IPS-20b (cell line): Measurements from ENCODE around the gene TDRD9.

Source experiments
- H3K27ac ChIP-seq: one replicate; pipeline ENCODE4 v1.5.1; 2013; ENCODE audit warnings: low read length
- H3K27me3 ChIP-seq: 2 replicates; pipeline ENCODE4 v1.6.1; 2013; ENCODE audit warnings: mild to moderate bottlenecking, low read length, inconsistent platforms; ENCODE audit not compliant: insufficient read depth
- H3K36me3 ChIP-seq: 2 replicates; pipeline ENCODE4 v1.6.1; 2013; ENCODE audit warnings: low read depth, mild to moderate bottlenecking, inconsistent platforms, low read length, moderate library complexity; ENCODE audit not compliant: insufficient read depth
- H3K4me1 ChIP-seq: 2 replicates; pipeline ENCODE4 v1.6.1; 2013; ENCODE audit warnings: mild to moderate bottlenecking, control low read depth, inconsistent platforms, low read length, moderate library complexity; ENCODE audit not compliant: insufficient read depth
- H3K4me3 ChIP-seq: 2 replicates; pipeline ENCODE4 v1.5.1; 2013; ENCODE audit warnings: mild to moderate bottlenecking, low read length, inconsistent platforms
- H3K9ac ChIP-seq: 2 replicates; pipeline ENCODE4 v1.6.1; 2013; ENCODE audit warnings: low read depth, mild to moderate bottlenecking, inconsistent platforms, low read length, moderate library complexity
- H3K9me3 ChIP-seq: 2 replicates; pipeline ENCODE4 v1.6.1; 2013; ENCODE audit warnings: mild to moderate bottlenecking, low read depth, low read length, inconsistent platforms; ENCODE audit not compliant: insufficient read depth

TDRD9 gene

DNA sequence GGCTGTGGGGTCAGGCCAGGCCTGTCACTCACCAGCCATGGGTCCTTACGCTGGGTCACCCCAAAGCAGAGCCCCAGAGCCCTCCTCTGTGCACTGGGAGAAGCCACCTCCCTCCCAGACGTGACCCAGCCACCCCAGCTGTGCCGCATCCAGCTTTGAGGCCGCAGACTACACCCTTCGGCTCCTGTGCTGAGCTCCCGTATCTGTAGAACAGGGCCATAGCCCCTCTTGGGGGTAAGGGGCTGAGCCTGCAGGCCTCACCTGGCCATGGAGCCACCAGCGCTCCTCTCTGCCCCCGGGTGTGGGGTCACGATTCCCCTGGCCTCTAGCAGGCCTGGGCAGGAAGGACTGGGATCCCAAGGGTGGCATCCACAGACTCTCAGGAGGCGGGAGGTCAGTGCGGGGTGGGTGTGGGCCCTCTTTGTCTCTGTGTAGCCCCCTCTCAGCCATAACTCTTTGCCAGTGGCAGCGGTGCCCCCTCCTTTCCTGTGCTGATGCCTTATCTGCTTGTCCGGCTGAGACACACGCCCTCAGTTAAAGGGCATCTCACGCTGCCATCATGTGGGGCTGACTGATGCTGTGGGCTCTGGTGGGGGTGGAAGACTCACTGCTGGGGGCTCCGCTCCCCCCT is 173.5 kb downstream of the TDRD9 start:
- Histone ChIP-seq H3K4me1 (no peaks in the 10 kb centered on the region), H3K36me3 (no peaks in the 10 kb centered on the region), H3K27ac (no peak overlapping the region), H3K4me3 (no peak overlapping the region), H3K9ac (no peak overlapping the region), H3K27me3 (no peaks in the 10 kb centered on the region), H3K9me3 (no peaks in the 10 kb centered on the region)
